Thymus (tissue), 11 donors: ENCODE results near the gene EIF1. TPM values are rescaled to one million over a fixed set of nuclear protein-coding genes. Genes with fewer than 3 reads are reported as not detected.

Experiments
- DNase-seq, 9 donors: peaks; one replicate each; pipeline ENCODE4 v3.0.0-alpha.2; 2013; ENCODE audit warnings: low spot score in 9 of 9, low read depth in 6 of 9, missing footprints in 1 of 9
- H3K27ac ChIP-seq, 2 donors: one replicate each; pipeline ENCODE4 v1.5.1; 2013; ENCODE audit warnings: control low read depth in 1 of 2, low read depth in 1 of 2, low read length in 1 of 2, mild to moderate bottlenecking in 1 of 2, moderate library complexity in 1 of 2
- H3K27me3 ChIP-seq, 2 donors: one replicate each; pipeline ENCODE4 v1.5.1; 2013; ENCODE audit warnings: low read length in 1 of 2; ENCODE audit not compliant: control insufficient read depth in 2 of 2, insufficient read depth in 1 of 2
- H3K36me3 ChIP-seq, 2 donors: one replicate each; pipeline ENCODE4 v1.5.1; 2013; ENCODE audit warnings: low read length in 1 of 2, mild to moderate bottlenecking in 1 of 2, moderate library complexity in 1 of 2; ENCODE audit not compliant: control insufficient read depth in 2 of 2, insufficient read depth in 2 of 2
- H3K4me1 ChIP-seq, 2 donors: one replicate each; pipeline ENCODE4 v1.5.1; 2013; ENCODE audit warnings: low read length in 2 of 2; ENCODE audit not compliant: control insufficient read depth in 2 of 2, insufficient read depth in 2 of 2
- H3K4me3 ChIP-seq, 2 donors: one replicate each; pipeline ENCODE4 v1.5.1; 2013; ENCODE audit warnings: low read length in 2 of 2, control low read depth in 1 of 2, mild to moderate bottlenecking in 1 of 2
- H3K9me3 ChIP-seq, 2 donors: one replicate each; pipeline ENCODE4 v1.5.1; 2013; ENCODE audit warnings: low read length in 1 of 2, mild to moderate bottlenecking in 1 of 2; ENCODE audit not compliant: control insufficient read depth in 2 of 2, insufficient read depth in 1 of 2
- WGBS: extraction: QIAGEN DNeasy Blood & Tissue Kit; methylation state at CpG from one replicate; pipeline ENCODE4 v1.1.7; 2013; 5-methylcytosine and 5-hydroxymethylcytosine counted together
- polyA plus RNA-seq: library from polyadenylated mRNA; stranded (reverse); fragments of 200-250 nt; gene quantifications from one replicate; pipeline ENCODE4 v1.2.3, GENCODE V29; 2013
- total RNA-seq: library from RNA; stranded (reverse); fragments of 120-200 nt; gene quantifications from one replicate; pipeline ENCODE4 v1.2.4, GENCODE V29; 2013
- donor health status: healthy.

EIF1 gene
- total and polyA plus RNA-seq, 2 donors, result 145 to 1,051 TPM

DNA sequence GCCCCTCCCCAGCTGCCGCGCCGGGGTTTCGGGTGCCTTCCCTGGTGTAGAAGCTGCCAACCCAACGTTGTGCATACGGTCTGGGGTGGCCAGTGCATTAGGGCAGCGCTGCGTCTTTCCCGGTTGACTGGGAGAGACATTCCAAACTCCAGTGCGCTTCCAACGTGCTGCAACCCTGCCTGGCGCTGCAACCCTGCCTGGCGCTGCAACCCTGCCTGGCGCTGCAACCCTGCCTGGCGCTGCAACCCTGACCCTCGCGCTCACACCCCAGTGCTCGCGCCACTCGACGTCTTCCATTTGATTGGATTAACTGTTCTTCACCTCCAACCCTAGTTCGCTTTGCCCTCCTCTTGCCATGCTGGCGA lies 46.2 kb downstream of the EIF1 start:
- Histone ChIP-seq H3K27me3 (peaks cover 47 to 80% of the 10 kb centered on the region in 2 donors), H3K4me3 (peak overlapping the region; percentile 10 to 29), H3K4me1 (peaks cover 0 to 21% of the 10 kb centered on the region in 2 donors), H3K27ac (no peak overlapping the region), H3K9me3 (no peaks in the 10 kb centered on the region), H3K36me3 (no peaks in the 10 kb centered on the region)
- DNase-seq, result no peak
- 9% methylated on average over 23 of the region's 23 CpGs for WGBS

DNA sequence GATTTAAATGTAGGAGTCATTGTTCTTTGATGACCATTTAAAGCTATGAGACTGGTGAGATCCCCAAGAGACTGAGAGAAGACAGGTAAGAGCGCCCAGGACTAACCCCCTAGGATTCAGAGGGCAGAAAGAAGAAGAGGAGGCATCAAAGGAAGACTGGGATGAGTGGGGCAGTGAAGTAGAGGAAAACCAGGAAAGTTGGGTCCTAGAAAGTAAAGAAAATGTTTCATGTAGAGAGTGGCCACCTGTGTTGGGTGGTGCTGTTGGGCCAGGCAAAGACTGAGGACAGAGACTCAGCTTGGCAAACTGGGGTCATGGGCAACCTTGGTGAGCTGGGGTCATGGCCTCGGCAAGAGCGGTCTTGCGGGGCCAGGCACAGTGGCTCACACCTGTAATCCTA lies 47.1 kb downstream of the EIF1 start:
- WGBS, result 94% methylated on average over 4 of the region's 4 CpGs
- no peak for DNase-seq
- Histone ChIP-seq H3K4me1 (peaks cover 0 to 21% of the 10 kb centered on the region in 2 donors), H3K27ac (no peak overlapping the region), H3K27me3 (peaks cover 47 to 72% of the 10 kb centered on the region in 2 donors), H3K36me3 (no peaks in the 10 kb centered on the region), H3K9me3 (no peaks in the 10 kb centered on the region), H3K4me3 (no peak overlapping the region)

- H3K27ac ChIP-seq, result no peak overlapping the region
- no peaks in the 10 kb centered on the region for H3K36me3 ChIP-seq
- WGBS, result 75% methylated on average over 17 of the region's 17 CpGs
- H3K9me3 ChIP-seq, result no peaks in the 10 kb centered on the region
- H3K27me3 ChIP-seq, result peaks cover 45 to 58% of the 10 kb centered on the region in 2 donors
- DNase-seq, result no peak
- no peak overlapping the region for H3K4me3 ChIP-seq
- peaks cover 0 to 21% of the 10 kb centered on the region in 2 donors for H3K4me1 ChIP-seq
These were observed 48.4 kb downstream of the EIF1 start for GRCh38 chr17:41736983-41737679.

GRCh38 chr17:41737680-41738023 lies 49.0 kb downstream of the EIF1 start:
- peaks cover 0 to 21% of the 10 kb centered on the region in 2 donors for H3K4me1 ChIP-seq
- peaks cover 40 to 53% of the 10 kb centered on the region in 2 donors for H3K27me3 ChIP-seq
- no peak for DNase-seq
- H3K27ac ChIP-seq, result no peak overlapping the region
- H3K4me3 ChIP-seq, result no peak overlapping the region
- no peaks in the 10 kb centered on the region for H3K36me3 ChIP-seq
- WGBS, result 55% methylated on average over 5 of the region's 5 CpGs
- no peaks in the 10 kb centered on the region for H3K9me3 ChIP-seq

DNA sequence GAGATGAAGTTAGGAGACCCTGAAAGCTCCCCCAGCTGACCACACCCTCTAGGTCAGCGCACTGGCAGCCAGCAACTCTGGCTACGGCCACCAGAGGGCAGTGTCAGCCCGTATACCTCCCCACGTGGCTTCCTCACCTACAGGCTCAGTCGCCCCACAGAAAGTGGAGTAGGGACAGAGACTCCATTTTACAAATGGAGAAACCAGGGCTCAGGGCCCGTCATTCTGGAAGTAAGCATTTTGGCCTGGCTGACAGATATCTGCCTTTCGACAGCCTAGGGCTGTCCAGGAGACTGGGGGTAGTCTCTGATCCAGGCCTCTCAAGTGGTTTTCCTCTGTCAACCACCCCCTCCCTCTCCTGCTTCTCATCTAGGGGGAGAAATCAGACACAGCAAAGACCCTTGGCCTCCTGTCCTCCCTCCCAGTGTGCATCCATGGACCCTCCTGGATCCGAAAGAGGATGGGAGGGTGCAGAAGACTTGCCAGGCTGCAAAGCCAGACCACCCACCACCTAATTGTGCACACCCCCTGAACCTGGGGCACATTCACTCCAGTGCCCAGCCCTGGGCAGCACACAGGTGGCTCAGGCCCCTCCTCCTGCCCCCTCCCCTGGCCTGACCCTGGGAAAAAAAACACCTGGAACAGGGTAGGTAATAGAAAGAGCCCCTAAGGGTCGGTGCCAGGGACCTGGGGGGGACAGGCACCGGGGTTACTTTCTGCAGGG lies 49.6 kb downstream of the EIF1 start:
- H3K27ac ChIP-seq, result no peak overlapping the region
- peak; percentile 56 to 89 (median 75) for DNase-seq
- WGBS, result 34% methylated on average over 10 of the region's 10 CpGs
- peaks cover 36 to 47% of the 10 kb centered on the region in 2 donors for H3K27me3 ChIP-seq
- no peaks in the 10 kb centered on the region for H3K36me3 ChIP-seq
- H3K4me3 ChIP-seq, result no peak overlapping the region
- no peaks in the 10 kb centered on the region for H3K9me3 ChIP-seq
- peaks cover 0 to 21% of the 10 kb centered on the region in 2 donors for H3K4me1 ChIP-seq

DNA sequence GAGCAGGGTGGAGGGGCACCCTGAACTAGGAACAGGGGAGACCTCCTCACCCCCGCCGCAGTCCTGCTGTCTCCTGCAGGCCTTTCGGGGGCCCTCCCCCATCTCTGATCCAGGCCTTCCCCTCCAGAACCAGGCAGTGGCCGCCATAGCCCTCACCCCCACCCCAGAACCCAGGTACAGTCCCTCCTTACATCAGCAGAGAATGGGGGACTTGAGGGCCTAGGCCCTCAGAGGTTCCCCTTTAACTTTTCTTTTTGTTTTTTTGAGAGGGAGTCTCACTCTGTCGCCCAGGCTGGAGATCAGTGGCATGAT lies 50.1 kb downstream of the EIF1 start:
- Histone ChIP-seq H3K9me3 (no peaks in the 10 kb centered on the region), H3K36me3 (no peaks in the 10 kb centered on the region), H3K4me3 (no peak overlapping the region), H3K27me3 (peaks cover 31 to 42% of the 10 kb centered on the region in 2 donors), H3K27ac (no peak overlapping the region), H3K4me1 (peaks cover 0 to 21% of the 10 kb centered on the region in 2 donors)
- no peak for DNase-seq
- WGBS, result 98% methylated on average over 5 of the region's 5 CpGs

DNA sequence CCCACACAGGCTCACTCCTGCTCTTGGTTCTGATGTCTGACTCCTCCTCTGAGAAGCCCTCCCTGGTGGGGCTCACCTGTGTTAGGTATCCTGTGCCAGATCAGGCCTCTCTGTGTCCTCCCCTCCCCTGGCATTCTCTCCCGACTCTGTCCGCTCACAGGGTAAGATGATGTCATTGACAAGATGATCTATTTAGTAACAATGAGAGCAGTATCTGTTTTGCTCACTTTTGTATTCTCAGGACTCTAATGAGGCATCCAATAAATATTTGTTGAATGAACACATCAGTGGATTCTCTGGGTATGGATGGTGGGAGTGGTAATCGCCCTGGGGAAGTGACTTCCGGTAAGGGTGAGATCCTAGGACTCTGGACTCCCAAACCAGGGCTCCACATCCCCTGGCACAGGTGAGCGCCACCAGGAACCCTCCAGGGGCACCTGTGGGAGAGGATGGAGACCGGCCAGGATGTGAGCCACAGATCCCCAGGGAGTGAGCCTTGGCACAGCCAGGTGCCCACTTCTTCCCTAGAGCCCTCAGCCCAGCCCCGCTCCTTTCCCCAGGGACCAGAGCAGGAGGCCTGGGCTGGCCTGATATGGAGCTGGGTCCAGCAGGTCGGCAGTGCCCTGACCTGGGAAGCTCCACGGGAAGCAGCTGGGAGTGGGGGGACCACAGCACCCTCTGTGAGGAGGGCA lies 51.1 kb downstream of the EIF1 start:
- H3K9me3 ChIP-seq, result no peaks in the 10 kb centered on the region
- WGBS, result 93% methylated on average over 9 of the region's 9 CpGs
- no peaks in the 10 kb centered on the region for H3K36me3 ChIP-seq
- H3K27me3 ChIP-seq, result peaks cover 21 to 31% of the 10 kb centered on the region in 2 donors
- H3K4me1 ChIP-seq, result peaks cover 0 to 11% of the 10 kb centered on the region in 2 donors
- H3K27ac ChIP-seq, result no peak overlapping the region
- no peak overlapping the region for H3K4me3 ChIP-seq
- DNase-seq, result no peak

- 99% methylated on average over 5 of the region's 5 CpGs for WGBS
- H3K27me3 ChIP-seq, result peaks cover 15 to 24% of the 10 kb centered on the region in 2 donors
- H3K27ac ChIP-seq, result no peak overlapping the region
- H3K36me3 ChIP-seq, result no peaks in the 10 kb centered on the region
- no peak for DNase-seq
- no peaks in the 10 kb centered on the region for H3K9me3 ChIP-seq
- peaks cover 0 to 6% of the 10 kb centered on the region in 2 donors for H3K4me1 ChIP-seq
- H3K4me3 ChIP-seq, result no peak overlapping the region
These were observed 51.8 kb downstream of the EIF1 start for GRCh38 chr17:41740506-41740905.

DNA sequence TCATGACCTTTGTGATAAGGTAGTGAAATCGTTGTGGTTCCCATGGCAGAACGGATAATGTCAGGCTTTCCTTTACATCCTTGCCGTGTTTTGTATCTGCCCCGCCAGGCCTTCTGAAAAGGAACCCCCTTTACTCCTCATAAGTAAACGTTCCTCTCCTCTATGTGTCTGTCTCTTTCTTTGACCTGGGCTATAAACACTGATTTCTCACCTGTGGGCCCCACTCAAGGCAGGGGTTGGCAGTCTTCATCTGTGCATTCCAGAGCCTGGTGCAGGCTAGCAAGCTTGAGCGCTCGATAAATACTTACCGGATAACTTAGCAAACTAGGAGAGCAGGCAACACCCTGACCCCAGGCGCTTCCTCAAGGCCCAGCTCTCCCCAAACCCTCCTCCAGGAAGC lies 53.0 kb downstream of the EIF1 start:
- Histone ChIP-seq H3K4me1 (peaks cover 0 to 6% of the 10 kb centered on the region in 2 donors), H3K27me3 (peaks cover 6 to 12% of the 10 kb centered on the region in 2 donors), H3K36me3 (no peaks in the 10 kb centered on the region), H3K4me3 (no peak overlapping the region), H3K9me3 (no peaks in the 10 kb centered on the region), H3K27ac (no peak overlapping the region)
- WGBS, result 92% methylated on average over 9 of the region's 9 CpGs
- DNase-seq, result no peak
